ENCODE results near the gene NPAS3.

NPAS3 gene

GRCh38 chr14:33629792-33630191 is 691.1 kb downstream of the NPAS3 start:
- no peak for DNase-seq (ENCODE audit: low read depth in 2 of 2)

GRCh38 chr14:33631021-33631420 is 692.3 kb downstream of the NPAS3 start:
- no peak for DNase-seq (ENCODE audit: low read depth in 2 of 2)

GRCh38 chr14:33631441-33631840 is 692.8 kb downstream of the NPAS3 start:
- DNase-seq (ENCODE audit: low read depth in 2 of 2), result no peak

GRCh38 chr14:33634631-33635030 is 696.0 kb downstream of the NPAS3 start:
- DNase-seq (ENCODE audit: low read depth in 2 of 2), result no peak

- DNase-seq (ENCODE audit: low read depth in 2 of 2), result no peak
Measured at GRCh38 chr14:33636716-33637115, 698.0 kb downstream of the NPAS3 start.

- no peak for DNase-seq (ENCODE audit: low read depth in 2 of 2)
Measured at GRCh38 chr14:33642080-33642479, 703.4 kb downstream of the NPAS3 start.

- DNase-seq (ENCODE audit: low read depth in 2 of 2), result no peak
Measured at GRCh38 chr14:33642691-33643244, 704.1 kb downstream of the NPAS3 start.

- no peak for DNase-seq (ENCODE audit: low read depth in 2 of 2)
Measured at GRCh38 chr14:33643426-33644181, 704.9 kb downstream of the NPAS3 start.

GRCh38 chr14:33646692-33647260 is 708.1 kb downstream of the NPAS3 start:
- no peak for DNase-seq (ENCODE audit: low read depth in 2 of 2)

- no peak for DNase-seq (ENCODE audit: low read depth in 2 of 2)
Measured at GRCh38 chr14:33647385-33647786, 708.7 kb downstream of the NPAS3 start.

GRCh38 chr14:33650430-33650829 is 711.8 kb downstream of the NPAS3 start:
- no peak for DNase-seq (ENCODE audit: low read depth in 2 of 2)

GRCh38 chr14:33652566-33653307 is 714.1 kb downstream of the NPAS3 start:
- DNase-seq (ENCODE audit: low read depth in 2 of 2), result no peak

- no peak for DNase-seq (ENCODE audit: low read depth in 2 of 2)
Measured at GRCh38 chr14:33653308-33653695, 714.6 kb downstream of the NPAS3 start.

- no peak for DNase-seq (ENCODE audit: low read depth in 2 of 2)
Measured at GRCh38 chr14:33655421-33655820, 716.7 kb downstream of the NPAS3 start.

GRCh38 chr14:33657476-33657875 is 718.8 kb downstream of the NPAS3 start:
- no peak for DNase-seq (ENCODE audit: low read depth in 2 of 2)

- DNase-seq (ENCODE audit: low read depth in 2 of 2), result no peak
Measured at GRCh38 chr14:33660248-33660647, 721.6 kb downstream of the NPAS3 start.

GRCh38 chr14:33661101-33661500 is 722.4 kb downstream of the NPAS3 start:
- no peak for DNase-seq (ENCODE audit: low read depth in 2 of 2)

- DNase-seq (ENCODE audit: low read depth in 2 of 2), result no peak
Measured at GRCh38 chr14:33668066-33668465, 729.4 kb downstream of the NPAS3 start.

GRCh38 chr14:33669111-33669510 is 730.4 kb downstream of the NPAS3 start:
- DNase-seq (ENCODE audit: low read depth in 2 of 2), result no peak

- DNase-seq (ENCODE audit: low read depth in 2 of 2), result no peak
Measured at GRCh38 chr14:33670235-33670634, 731.6 kb downstream of the NPAS3 start.

- DNase-seq (ENCODE audit: low read depth in 2 of 2), result no peak
Measured at GRCh38 chr14:33671556-33671955, 732.9 kb downstream of the NPAS3 start.

- DNase-seq (ENCODE audit: low read depth in 2 of 2), result no peak
Measured at GRCh38 chr14:33674927-33675326, 736.2 kb downstream of the NPAS3 start.
